ENCODE data around the gene FFAR4.
"Not testable (repeated sequence)": the region's sequence is repeated elsewhere in the genome, so short reads cannot be mapped to it uniquely, and the experiment has no call there.

Gene FFAR4

GRCh38 chr10:93566435-93567276 lies at the start of gene FFAR4:
Gene FFAR4, plus strand, starts transcription at chr10:93566665. Its CDS starts 56 bp downstream, at chr10:93566721.
- no peak for DNase-seq (ENCODE audit: low read depth)

- DNase-seq (ENCODE audit: low read depth) = no peak
These were observed 47.9 kb upstream of the FFAR4 start for GRCh38 chr10:93518531-93518930.

DNA sequence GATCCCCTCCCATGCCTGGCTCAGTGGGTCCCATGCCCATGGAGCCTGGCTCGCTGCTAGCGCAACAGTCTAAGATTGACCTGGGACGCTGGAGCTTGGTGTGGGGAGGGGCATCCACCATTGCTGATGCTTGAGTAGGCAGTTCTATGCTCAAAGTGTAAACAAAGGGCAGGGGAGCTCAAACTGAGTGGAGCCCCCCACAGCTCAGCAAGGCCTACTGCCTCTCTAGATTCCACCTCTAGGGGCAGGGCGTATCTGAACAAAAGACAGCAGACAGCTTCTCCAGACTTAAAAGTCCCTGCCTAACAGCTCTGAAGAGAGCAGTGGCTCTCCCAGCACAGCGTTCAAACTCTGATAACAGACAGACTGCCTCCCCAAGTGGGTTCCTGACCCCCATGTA lies 31.2 kb upstream of the FFAR4 start:
- no peak for DNase-seq (ENCODE audit: low read depth)

- not testable (repeated sequence) for DNase-seq (ENCODE audit: low read depth)
These were observed 25.6 kb upstream of the FFAR4 start for GRCh38 chr10:93540871-93541270.

DNA sequence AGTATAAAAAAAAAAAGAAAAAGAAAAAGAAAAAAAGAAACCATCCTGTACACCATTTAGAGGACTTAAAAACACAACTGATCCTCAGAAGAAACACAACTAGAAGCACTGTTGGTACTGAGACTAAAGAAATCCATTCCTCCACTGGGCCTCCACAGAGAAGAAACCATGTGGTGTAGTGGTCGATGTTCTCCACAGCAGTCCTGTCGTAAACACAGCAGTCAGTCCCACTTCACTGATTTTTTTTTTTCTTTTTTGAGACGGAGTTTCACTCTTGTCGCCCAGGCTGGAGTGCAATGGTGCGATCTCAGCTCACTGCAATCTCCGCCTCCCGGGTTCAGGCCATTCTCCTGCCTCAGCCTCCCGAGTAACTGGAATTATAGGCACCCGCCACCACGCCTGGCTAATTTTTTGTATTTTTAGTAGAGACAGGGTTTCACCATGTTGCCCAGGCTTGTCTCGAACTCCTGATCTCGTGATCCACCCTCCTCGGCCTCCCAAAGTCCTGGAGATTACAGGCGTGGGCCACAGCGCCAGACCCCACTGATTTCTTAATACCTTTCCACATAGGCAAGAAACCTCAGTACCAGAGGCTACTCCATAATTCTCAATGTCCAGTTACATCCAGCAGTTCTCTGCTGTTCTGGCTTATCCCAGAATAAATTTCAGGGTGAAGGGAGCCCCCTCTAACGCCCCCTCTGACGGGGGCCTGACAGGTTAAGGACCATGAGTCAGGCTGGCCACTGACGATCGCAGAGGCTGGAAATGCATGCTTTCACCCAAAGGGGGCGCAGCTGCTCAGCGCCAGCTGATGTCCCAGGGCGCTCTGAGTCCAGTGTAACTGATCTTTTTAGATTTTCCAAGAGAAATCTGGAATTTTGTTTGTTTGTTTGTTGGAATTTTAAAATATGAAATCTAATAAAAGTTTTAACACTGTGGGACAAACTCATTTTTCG lies 24.8 kb upstream of the FFAR4 start:
- no peak for DNase-seq (ENCODE audit: low read depth)

- DNase-seq (ENCODE audit: low read depth) = no peak
These were observed 24.1 kb upstream of the FFAR4 start for GRCh38 chr10:93542358-93542791.

DNA sequence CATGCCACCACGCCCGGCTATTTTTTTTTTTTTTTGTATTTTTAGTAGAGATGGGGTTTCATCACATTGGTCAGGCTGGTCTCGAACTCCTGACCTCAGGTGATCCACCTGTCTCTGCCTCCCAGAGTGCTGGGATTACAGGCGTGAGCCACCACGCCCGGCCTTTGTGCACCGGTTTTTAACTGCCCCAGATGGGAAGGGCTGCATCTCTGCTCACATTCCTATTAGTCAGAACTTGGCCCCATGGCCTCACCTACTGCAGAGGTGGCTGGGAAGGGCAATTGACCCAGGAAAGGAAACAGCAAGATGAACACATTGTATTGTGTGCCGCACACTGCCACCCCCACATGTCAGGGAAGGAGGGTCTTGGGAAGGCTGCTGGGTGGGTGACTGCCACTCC lies 19.5 kb upstream of the FFAR4 start:
- DNase-seq (ENCODE audit: low read depth) = not testable (repeated sequence)

GRCh38 chr10:93547522-93547921 lies 18.9 kb upstream of the FFAR4 start:
- no peak for DNase-seq (ENCODE audit: low read depth)

DNA sequence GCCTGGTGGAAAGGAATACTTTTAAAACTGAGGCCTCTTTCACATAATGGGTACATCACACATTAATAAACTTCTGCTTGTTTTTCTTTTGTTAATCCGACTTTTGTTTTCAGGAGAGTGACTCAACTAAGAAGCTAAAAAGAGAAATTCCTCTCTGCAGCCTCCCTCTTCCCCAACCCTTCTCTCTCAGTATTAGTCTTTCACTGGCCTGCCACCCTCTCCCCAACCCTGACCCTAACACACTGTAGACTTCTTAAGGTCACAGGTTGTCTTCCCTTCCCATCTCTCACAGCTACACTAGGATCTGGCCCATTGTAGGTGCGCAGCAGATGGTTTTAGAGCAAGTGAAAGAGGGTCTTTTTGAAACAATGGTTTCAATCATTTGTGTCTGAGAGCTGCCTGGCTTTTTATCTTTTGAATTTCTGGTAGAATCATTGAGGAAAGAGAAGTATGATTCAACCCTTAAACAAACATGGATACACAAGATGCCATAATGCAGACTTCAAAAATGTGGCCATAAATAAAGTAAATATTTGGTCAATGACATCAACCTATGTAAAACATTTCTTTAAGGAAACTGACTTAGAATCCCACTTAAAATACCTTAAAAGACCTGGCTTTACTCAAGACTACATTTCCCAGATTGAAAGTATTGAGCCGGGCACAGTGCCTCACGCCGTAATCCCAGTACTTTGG lies 17.9 kb upstream of the FFAR4 start:
- DNase-seq (ENCODE audit: low read depth) = no peak

GRCh38 chr10:93550606-93551005 lies 15.9 kb upstream of the FFAR4 start:
- DNase-seq (ENCODE audit: low read depth) = no peak

DNA sequence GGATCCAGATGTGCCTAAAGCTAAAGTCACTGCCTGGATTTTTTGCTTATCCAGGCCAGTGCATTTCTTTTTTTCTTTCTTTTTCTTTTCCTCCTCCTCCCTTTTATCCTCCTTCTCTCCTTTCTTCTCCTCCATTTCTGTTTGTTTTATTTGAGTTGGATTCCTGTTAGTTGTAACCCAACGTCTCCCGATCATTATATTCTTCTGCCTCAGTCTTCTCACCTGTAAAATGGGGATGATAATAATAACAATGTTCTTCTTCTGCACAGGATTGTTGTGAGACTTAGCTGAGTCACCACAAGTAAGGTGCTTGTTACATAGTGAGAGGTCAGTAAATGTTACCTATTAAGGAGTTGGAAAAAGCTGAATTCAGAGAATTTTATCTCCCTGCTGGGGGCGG lies 13.7 kb upstream of the FFAR4 start:
- DNase-seq (ENCODE audit: low read depth) = no peak

DNA sequence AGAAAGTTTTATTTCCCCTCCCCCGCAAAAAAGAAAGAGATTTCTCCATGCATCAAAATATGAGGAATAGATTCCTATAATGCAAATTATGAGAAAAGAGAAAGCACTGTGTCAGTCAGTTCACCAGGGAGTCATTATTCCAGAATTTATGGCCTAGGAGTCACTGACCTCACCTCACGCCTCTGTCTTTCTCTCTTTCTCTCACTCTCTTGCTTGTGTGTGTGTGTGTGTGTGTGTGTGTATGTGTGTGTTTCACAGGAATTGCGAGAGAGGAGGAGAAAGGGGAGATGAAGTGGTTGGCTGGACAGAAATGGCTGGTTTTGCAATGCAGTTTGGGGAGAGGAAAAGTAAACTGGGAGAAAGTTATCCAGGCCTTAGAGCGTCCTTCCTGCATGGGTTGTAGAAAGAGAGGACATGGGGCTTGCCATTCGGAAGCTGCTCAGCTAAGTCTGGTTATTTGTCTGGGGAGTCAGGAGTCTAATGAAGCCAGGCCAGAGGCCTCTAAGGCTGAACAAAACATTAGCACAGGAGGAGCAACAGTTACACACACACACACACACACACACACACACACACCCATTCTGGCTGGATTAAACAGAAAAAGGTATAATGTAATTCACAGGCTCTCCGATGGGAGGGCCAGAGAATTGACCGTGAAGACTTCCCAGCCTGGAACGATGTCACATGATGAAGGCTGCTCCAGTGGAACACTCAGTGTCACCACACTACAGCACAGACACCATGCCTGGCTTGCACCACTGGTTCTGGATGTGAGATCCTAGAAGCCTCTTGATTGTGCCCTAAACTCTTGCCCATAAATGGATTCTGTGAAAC lies 12.8 kb upstream of the FFAR4 start:
- no peak for DNase-seq (ENCODE audit: low read depth)

DNA sequence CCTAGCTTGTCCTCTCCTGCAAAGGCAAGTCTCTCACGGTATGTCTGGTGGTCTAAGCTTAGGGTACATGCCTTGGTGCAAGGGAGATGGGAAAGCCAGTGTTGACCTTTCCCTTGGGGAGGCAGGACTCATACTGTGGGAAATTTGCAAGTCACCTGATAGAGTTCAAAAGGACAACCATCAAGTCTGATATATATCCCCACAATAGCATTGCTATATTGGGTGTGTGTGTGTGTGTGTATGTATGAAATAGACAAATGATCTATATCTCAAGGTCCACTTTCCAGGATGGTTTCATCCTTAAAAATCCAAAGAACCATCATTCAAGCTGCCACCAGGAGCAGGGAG lies 12.2 kb upstream of the FFAR4 start:
- DNase-seq (ENCODE audit: low read depth) = no peak

DNA sequence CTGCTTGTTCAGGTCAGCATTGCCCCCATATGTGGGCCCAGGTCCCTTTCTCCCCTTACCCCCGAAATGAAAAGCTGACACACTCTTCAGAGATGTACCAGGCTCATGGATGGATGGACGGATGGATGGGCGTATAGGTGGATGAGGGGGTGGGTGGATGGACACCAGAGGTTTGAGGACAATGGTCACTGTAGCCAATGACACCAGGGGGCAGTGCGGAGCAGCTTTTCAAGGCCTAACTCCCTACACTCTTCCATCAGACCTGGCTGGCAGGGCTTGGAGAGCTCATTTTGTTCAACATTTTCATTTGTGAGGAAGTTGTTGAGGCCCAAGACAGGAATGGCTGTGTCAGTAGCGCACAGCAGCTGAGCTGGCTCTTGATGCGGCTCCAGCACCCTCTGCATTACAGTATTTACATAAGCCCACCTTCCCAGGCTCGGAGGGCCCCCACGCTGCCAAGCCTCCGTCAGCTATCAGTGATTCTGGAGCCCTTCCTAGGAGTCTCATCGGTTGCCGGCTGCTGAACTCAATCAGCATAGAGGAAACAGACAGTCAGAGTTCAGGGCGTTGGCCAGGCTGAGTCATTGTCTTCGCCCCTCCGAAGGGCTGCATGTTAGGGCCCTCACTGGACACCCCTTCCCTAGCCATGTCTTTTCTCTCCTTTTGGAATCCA lies 11.6 kb upstream of the FFAR4 start:
- peak; percentile 17 for DNase-seq (ENCODE audit: low read depth)

DNA sequence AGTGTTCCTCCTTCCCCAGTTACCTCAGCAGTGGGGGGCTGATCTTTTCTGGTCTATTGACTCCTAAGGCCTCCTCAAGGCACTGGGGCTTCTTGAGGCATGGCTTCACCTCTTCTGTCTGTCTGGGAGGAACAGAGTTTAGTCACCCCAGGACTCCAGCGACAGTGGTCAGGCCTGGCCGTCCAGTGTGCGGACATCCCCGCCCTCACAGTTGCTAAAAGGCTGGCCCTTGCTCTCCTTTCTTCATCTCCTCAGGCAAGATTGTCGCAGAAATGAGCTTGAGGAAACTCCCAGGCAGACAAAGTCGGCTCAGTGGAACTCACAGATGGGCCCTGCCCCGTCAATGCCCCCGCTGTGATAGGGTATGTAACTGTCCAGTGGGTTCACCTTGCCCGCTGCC lies 7.0 kb upstream of the FFAR4 start:
- DNase-seq (ENCODE audit: low read depth) = no peak

GRCh38 chr10:93560541-93560940 lies 5.9 kb upstream of the FFAR4 start:
- DNase-seq (ENCODE audit: low read depth) = no peak

DNA sequence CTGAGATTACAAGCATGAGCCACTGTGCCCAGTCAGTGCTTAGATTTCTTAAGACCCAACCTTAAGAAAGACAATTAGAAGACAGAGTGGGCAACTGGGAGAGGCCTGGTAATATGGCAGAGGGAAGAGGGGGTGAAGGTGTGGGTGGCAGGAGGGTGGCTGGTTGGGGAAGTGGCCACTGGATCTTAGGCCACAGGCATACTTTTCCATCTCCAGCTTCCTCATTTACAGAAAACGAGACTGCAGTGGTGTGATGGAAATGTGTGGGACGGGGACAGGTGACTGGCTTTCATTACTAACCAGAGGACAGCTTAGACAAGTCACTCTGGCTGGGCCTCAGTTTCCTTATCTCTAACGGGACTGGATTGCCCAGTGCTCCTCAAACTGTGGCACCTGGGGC lies 1.0 kb upstream of the FFAR4 start:
- DNase-seq (ENCODE audit: low read depth) = no peak

- DNase-seq (ENCODE audit: low read depth) = no peak
These were observed 1.0 kb downstream of the FFAR4 start for GRCh38 chr10:93567277-93568104.

GRCh38 chr10:93568105-93568390 lies 1.6 kb downstream of the FFAR4 start:
- no peak for DNase-seq (ENCODE audit: low read depth)

DNA sequence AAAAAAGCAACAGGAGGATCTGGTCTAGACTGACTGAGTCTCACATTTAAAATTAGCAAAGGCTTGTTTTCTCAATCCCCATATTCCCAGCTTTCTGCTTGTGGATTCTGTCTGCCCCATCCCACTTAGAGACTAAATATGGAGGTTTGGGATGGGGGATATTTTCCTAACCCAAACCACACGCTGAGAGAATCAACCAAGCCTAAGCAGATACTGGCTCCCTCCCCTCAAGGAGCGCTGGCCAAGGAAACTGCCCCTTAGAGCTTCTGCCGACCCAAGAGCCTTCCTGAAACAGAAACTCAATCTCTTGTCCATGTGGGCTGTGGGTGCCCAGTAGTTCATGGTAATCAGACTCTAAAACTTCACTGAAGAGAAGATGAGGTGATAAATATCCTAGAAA lies 3.9 kb downstream of the FFAR4 start:
- DNase-seq (ENCODE audit: low read depth) = no peak

Data from non-pigmented ciliary epithelial cell (primary cell).